NCI-H345 (cell line): ENCODE data around the gene B3GALNT2.
A peak's percentile ranks its signal among the peaks of the same experiment; 100 is the strongest.

Source experiments
- DNase-seq: peaks from one replicate; lab custom pipeline; 2025; lab: John Stamatoyannopoulos, UW

B3GALNT2 gene

DNA sequence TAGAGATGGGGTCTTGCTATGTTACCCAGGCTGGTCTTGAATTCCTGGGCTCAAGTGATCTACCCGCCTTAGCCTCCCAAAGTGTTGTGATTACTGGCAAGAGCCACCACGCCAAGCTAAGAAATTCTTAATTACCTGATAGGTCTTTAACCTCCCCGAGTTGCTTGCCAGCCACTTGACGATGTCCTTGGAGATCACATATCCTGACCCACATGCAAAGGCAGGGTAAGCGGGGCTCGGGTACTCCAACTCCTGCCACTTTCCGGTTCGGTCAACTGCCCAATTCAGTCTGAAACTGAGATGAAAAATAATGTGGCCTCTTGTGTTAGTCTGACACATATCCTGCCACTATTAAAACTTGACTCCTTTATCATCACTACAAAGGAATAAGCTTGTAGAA, 50.2 kb downstream of the B3GALNT2 start:
- DNase-seq, result no peak

GRCh38 chr1:235450886-235451483, 53.3 kb downstream of the B3GALNT2 start:
- no peak for DNase-seq

GRCh38 chr1:235450433-235450832, 53.8 kb downstream of the B3GALNT2 start:
- DNase-seq, result no peak

DNA sequence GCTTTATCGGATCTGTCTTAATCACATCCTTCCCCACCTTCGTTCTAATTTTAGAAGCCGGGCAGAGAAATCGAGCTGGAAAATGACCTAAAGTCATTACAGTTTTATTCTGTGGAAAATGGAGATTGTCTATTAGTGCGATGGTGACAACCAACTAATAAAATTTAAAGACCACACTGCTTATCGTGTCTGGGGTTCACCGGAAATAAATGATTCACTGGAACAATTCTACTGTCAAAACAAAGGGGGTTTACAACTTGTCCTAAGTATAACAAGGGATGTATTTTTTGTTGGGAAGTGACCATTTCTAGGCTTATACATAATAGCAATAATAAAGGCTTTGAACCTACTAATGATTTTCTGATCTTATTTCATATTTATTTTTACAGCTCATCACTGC, 55.6 kb downstream of the B3GALNT2 start:
- DNase-seq, result no peak

DNA sequence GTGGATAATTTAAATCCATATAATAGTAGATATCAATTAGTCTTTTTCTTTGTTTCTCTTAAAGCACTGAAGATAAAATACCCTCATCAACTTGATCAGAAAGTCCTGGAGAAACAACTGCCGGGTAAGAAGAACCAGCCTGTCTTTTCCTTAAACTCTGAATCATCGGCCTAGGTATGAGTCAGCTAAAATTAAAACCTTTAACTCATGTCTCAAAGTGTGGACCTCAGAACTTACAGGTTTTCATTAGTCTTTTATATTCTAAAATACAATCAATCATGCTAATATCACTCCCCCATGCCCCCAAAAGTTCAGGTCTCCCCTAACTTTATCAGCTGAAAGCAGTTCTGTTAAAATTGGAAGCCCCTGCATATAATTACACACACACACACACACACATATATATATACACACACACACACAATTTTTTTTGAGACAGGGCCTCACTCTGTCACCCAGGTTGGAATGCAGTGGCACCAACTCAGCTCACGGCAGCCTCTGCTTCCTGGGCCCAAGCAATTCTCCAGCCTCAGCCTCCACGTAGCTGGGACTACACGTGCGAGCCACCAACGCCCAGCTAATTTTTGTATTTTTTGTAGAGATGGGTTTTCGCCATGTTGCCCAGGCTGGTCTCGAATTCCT, 61.3 kb downstream of the B3GALNT2 start:
- no peak for DNase-seq

GRCh38 chr1:235441159-235441685, 63.0 kb downstream of the B3GALNT2 start:
- no peak for DNase-seq

DNA sequence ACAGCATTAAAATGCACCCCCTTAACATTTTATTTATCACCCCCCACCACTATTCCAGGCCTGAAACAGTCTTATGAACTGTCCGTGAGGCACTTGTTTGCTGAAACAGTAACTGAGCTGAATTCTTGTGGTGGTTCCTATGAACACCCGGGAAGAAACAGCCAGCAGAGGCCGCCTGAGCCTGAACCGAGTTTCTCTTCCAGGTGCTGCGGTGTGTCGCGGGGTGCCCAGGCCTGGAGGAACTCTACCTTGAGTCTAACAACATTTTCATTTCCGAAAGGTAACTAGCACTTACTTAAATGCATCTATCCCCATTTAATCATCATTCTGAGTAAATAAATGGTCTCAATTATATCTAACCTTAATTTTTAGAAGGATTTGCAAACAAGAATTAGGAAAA, 70.3 kb downstream of the B3GALNT2 start:
- no peak for DNase-seq

DNA sequence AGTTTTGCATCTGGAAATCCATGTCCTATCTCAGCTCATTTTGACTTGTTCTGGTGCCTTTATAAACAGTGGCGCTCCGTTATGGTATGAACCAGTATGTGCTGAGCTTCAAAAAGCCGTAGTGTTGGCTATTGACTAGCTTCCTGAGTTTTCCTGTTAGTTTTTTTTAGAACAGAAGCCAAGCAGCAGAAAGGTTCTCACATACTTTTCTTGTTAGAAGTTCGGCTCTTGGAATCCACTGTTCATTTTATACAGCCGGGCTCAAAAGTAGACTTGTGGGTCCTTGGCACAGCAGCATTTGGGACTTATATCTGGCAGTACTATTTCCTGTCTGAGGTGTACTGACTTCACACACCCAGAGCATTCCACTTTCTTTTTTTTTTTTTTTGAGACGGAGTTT, 73.3 kb downstream of the B3GALNT2 start:
- DNase-seq, result no peak

DNA sequence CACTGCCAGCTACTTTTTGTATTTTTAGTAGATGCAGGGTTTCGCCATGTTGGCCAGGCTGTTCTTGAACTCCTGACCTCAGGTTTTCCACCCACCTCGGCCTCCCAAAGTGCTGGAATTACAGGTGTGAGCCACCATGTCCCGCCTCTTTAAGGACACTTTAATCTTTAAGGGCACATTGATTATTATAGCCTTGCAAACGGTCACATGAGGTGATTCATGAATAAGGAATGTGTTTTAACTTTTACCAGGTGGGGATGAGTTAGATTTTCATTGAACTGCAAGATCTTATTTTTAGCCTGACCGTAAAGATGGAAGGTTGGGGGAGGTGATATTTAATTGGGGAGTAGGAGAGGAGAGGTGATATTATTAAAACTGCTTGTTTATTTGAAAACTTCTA, 75.1 kb downstream of the B3GALNT2 start:
- no peak for DNase-seq

DNA sequence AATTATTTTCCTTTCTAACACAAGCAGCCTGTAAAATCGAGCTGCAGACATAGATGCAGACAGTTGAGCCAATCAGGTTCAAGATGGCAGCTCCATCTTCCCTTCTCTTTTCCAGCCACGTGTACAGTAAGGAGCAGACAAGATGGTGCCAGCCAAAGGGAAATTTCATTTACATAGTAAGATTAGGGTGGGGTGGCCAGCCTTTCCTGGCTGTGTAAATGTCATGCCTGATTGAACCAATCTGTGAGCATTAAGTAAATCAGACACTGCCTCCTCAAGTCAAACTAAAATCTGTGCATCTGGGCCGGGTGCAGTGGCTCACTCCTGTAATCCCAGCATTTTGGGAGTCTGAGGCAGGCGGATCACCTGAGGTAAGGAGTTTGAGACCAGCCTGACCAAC, 76.8 kb downstream of the B3GALNT2 start:
- no peak for DNase-seq

DNA sequence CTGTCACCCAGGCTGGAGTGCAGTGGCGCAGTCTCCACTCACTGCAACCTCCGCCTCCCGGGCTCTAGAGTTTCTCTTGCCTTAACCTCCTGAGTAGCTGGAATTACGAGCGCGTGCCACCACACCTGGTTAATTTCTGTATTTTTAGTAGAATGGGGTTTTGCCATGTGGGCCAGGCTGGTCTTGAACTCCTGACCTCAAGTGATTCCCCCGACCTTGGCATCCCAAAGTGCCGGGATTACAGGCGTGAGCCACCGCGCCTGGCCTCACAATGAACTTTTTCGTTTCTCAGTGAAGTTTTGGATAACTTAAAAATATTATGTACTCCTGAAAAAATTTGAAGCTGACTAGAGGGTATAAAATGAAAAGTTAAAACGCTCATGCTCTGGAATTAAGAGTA, 77.6 kb downstream of the B3GALNT2 start:
- no peak for DNase-seq

GRCh38 chr1:235426143-235426542, 78.1 kb downstream of the B3GALNT2 start:
- DNase-seq, result no peak

GRCh38 chr1:235425357-235425756, 78.9 kb downstream of the B3GALNT2 start:
- no peak for DNase-seq

GRCh38 chr1:235424092-235424491, 80.2 kb downstream of the B3GALNT2 start:
- no peak for DNase-seq

GRCh38 chr1:235423214-235423652, 81.0 kb downstream of the B3GALNT2 start:
- no peak for DNase-seq

DNA sequence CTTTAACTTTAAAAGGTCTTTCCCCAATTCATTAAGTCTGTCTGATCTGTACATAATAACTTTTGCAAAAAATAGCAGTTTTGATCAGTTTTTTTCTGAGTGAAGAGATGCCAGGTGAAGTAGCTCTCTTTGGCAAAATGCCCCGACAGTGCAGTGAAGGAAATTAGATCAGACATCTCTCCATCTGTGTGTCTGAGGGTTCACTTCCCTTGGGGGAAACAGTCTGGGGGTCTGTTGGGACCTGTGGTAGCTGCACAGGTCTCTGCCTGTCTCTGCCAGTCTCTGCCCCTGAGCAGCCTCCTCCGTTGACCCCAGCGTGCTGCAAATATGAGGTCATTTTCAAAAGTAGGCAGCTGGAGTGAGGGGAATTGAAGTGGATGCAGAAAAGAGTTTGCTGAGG, 82.5 kb downstream of the B3GALNT2 start:
- no peak for DNase-seq

- DNase-seq, result peak; percentile 46
Observed at GRCh38 chr1:235417086-235417697, 87.1 kb downstream of the B3GALNT2 start.

- DNase-seq, result no peak
Observed at GRCh38 chr1:235416662-235417049, 87.6 kb downstream of the B3GALNT2 start.

DNA sequence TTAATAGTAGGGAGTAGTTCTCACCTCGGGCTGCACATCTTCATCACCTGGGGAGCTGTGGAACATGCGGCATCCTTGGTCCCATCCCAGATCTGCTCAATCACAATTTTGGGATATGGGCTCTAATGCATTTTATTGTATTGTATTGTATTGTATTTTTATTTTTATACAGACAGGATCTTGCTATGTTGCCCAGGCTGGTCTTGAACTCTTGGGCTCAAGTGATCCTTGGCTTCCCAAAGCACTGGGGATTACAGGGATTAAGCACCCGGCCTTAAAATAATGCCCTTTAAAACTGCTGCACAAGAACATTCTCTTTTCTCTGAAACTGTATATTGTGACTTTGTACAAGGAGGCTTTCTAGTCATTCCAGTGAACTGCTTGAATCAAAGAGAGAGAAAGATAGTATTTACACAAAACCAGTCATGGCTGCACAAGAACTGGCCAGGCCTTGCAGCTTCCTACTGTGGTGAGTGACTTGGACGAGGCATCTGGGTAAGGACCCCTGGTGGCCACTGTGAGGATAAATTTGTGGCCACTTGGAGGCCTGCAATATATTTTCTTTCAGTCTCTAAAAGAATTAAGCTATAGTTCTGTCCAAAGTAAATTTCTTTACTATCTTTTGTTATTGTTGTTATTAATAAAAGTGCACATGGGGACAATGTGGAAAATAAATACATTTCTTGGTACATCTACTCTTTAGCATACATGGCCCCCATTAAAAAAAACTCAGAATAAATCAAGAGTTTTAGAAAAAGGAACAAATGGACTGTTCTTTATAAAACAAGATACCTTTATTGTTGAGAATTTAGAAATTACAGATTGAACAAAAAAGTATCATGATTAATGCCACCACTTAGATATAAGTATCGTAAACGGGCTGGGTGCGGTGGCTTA, 89.0 kb downstream of the B3GALNT2 start:
- DNase-seq, result peak; percentile 48

GRCh38 chr1:235411489-235412486, 92.5 kb downstream of the B3GALNT2 start:
- no peak for DNase-seq

GRCh38 chr1:235410467-235410866, 93.8 kb downstream of the B3GALNT2 start:
- no peak for DNase-seq
